Measurements from ENCODE around the gene RAD51.

DNA sequence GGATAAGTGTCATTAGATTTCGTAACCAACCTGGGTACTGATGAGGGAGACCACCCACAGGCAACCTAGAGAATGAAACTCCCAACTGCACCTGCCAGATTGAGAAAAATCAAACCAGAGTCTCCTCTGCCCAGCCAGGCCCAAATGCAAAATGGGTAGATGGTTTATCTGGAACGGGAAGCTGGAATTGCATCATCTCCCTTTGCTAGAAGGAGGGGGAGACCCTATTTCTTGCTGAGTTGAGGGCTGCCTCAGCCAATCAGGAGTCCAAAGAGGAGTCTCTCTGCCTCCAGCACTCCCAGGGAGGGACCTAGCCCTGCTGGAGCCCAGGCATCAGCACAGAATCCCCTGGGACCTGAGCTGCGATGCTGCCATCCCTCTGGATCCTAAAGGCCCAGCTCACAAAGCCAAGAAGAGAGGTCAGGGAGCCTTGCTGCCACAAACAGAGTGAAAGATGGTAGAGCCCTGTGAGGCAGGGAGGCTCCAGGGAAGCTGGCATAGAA, 52.0 kb downstream of the RAD51 start:
- TF ChIP-seq POLR2A (IDR thresholded peaks at IDR 0.05), result no peak
- TF ChIP-seq, protein P1, sequence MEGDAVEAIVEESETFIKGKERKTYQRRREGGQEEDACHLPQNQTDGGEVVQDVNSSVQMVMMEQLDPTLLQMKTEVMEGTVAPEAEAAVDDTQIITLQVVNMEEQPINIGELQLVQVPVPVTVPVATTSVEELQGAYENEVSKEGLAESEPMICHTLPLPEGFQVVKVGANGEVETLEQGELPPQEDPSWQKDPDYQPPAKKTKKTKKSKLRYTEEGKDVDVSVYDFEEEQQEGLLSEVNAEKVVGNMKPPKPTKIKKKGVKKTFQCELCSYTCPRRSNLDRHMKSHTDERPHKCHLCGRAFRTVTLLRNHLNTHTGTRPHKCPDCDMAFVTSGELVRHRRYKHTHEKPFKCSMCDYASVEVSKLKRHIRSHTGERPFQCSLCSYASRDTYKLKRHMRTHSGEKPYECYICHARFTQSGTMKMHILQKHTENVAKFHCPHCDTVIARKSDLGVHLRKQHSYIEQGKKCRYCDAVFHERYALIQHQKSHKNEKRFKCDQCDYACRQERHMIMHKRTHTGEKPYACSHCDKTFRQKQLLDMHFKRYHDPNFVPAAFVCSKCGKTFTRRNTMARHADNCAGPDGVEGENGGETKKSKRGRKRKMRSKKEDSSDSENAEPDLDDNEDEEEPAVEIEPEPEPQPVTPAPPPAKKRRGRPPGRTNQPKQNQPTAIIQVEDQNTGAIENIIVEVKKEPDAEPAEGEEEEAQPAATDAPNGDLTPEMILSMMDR (IDR thresholded peaks at IDR 0.05), result no peak
